Neural cell (in vitro differentiated cells): ENCODE data around the gene DNAH1.

Source experiments
- CTCF ChIP-seq: fragments of 450-650 bp; IDR thresholded peaks from 2 replicates; pipeline ENCODE4 v1.5.1; 2014; ENCODE audit warnings: antibody characterized with exemption, mild to moderate bottlenecking, moderate library complexity; ENCODE audit not compliant: poor library complexity, severe bottlenecking
- POLR2AphosphoS5 ChIP-seq: IDR thresholded peaks from 2 replicates; pipeline ENCODE4 v1.6.1; 2012
- REST ChIP-seq: IDR thresholded peaks from 2 replicates; pipeline ENCODE4 v1.6.1; 2012; ENCODE audit warnings: borderline replicate concordance

- TF ChIP-seq CTCF, result no peak
- TF ChIP-seq POLR2AphosphoS5, result no peak
- TF ChIP-seq REST, result no peak
Observed at GRCh38 chr3:52355526-52355925, 39.4 kb downstream of the DNAH1 start.
